HFFc6 (cell line): ENCODE measurements around the gene FAAP20. TPM values are rescaled to one million over a fixed set of nuclear protein-coding genes. Genes with fewer than 3 reads are reported as not detected.

Experiments
- DNase-seq: peaks from one replicate; pipeline ENCODE4 v3.0.0-alpha.2; 2018
- H3K27ac Mint-ChIP-seq: 2 replicates; pipeline ENCODE4 v1.8.0; 2020; ENCODE audit warnings: mild to moderate bottlenecking, mixed read lengths
- H3K27me3 Mint-ChIP-seq: 2 replicates; pipeline ENCODE4 v1.8.0; 2021; ENCODE audit warnings: mild to moderate bottlenecking, moderate library complexity, mixed read lengths; ENCODE audit not compliant: insufficient read depth
- H3K36me3 Mint-ChIP-seq: 2 replicates; pipeline ENCODE4 v1.8.0; 2021; ENCODE audit warnings: low read depth, mixed read lengths
- H3K4me1 Mint-ChIP-seq: 2 replicates; pipeline ENCODE4 v1.8.0; 2020; ENCODE audit warnings: low read depth, mixed read lengths
- H3K4me3 Mint-ChIP-seq: 2 replicates; pipeline ENCODE4 v1.8.0; 2020; ENCODE audit warnings: mild to moderate bottlenecking, moderate library complexity, mixed read lengths
- H3K9me3 Mint-ChIP-seq: 2 replicates; pipeline ENCODE4 v1.8.0; 2020; ENCODE audit warnings: mild to moderate bottlenecking, mixed read lengths
- CTCF ChIP-seq: fragments of 200-600 bp; sonication (generic); IDR thresholded peaks from 2 replicates; pipeline ENCODE4 v1.5.0; 2021; ENCODE audit warnings: antibody characterized with exemption, mild to moderate bottlenecking
- total RNA-seq, 6 experiments: library from RNA; stranded (reverse); fragmentation: NEBNext Ultra II Directional; extraction: Animal tissue kit (Norgen Biotek cat#: 25700); gene quantifications; 2 replicates in 1 of 6; 3 replicates in 5 of 6; pipeline ENCODE4 v1.2.3, GENCODE V29; 2021

Gene FAAP20
- total RNA-seq, 6 experiments from 2014 or later = 75.3 to 97.4 (median 82.7) TPM

- Mint-ChIP-seq H3K4me3 (no peak overlapping the region), H3K27ac (no peak overlapping the region), H3K27me3 (peaks cover 34% of the 10 kb centered on the region), H3K9me3 (peaks cover 5% of the 10 kb centered on the region), H3K4me1 (no peaks in the 10 kb centered on the region), H3K36me3 (peaks cover 7% of the 10 kb centered on the region)
- DNase-seq = no peak
- no peak for TF ChIP-seq CTCF
These were observed 36.3 kb downstream of the FAAP20 start for GRCh38 chr1:2158272-2158671.

- Mint-ChIP-seq H3K4me1 (no peaks in the 10 kb centered on the region), H3K4me3 (no peak overlapping the region), H3K27me3 (peaks cover 30% of the 10 kb centered on the region), H3K36me3 (peaks cover 7% of the 10 kb centered on the region), H3K9me3 (peaks cover under 1% of the 10 kb centered on the region), H3K27ac (no peak overlapping the region)
- TF ChIP-seq CTCF = no peak
- DNase-seq = no peak
These were observed 36.7 kb downstream of the FAAP20 start for GRCh38 chr1:2157856-2158255.

- H3K4me3 Mint-ChIP-seq = no peak overlapping the region
- no peak overlapping the region for H3K27ac Mint-ChIP-seq
- no peak for DNase-seq
- peaks cover 7% of the 10 kb centered on the region for H3K36me3 Mint-ChIP-seq
- no peaks in the 10 kb centered on the region for H3K4me1 Mint-ChIP-seq
- H3K27me3 Mint-ChIP-seq = peaks cover 27% of the 10 kb centered on the region
- TF ChIP-seq CTCF = no peak
- no peaks in the 10 kb centered on the region; the same call in 1 of the 2 replicates for H3K9me3 Mint-ChIP-seq
These were observed 37.7 kb downstream of the FAAP20 start for GRCh38 chr1:2156866-2157265.

- DNase-seq = no peak
- Mint-ChIP-seq H3K4me1 (no peaks in the 10 kb centered on the region), H3K9me3 (no peaks in the 10 kb centered on the region; the same call in 1 of the 2 replicates), H3K4me3 (no peak overlapping the region), H3K27ac (no peak overlapping the region), H3K36me3 (peaks cover 7% of the 10 kb centered on the region), H3K27me3 (peaks cover 32% of the 10 kb centered on the region)
- TF ChIP-seq CTCF = no peak
These were observed 38.8 kb downstream of the FAAP20 start for GRCh38 chr1:2155788-2156187.

GRCh38 chr1:2155147-2155598 lies 39.4 kb downstream of the FAAP20 start:
- TF ChIP-seq CTCF = no peak
- H3K9me3 Mint-ChIP-seq = no peaks in the 10 kb centered on the region; the same call in 1 of the 2 replicates
- no peak overlapping the region for H3K4me3 Mint-ChIP-seq
- no peak for DNase-seq
- H3K36me3 Mint-ChIP-seq = peaks cover 7% of the 10 kb centered on the region
- H3K27me3 Mint-ChIP-seq = peaks cover 30% of the 10 kb centered on the region
- no peak overlapping the region for H3K27ac Mint-ChIP-seq
- H3K4me1 Mint-ChIP-seq = no peaks in the 10 kb centered on the region

GRCh38 chr1:2154022-2154421 lies 40.5 kb downstream of the FAAP20 start:
- DNase-seq = no peak
- H3K4me3 Mint-ChIP-seq = no peak overlapping the region
- TF ChIP-seq CTCF = no peak

More at GRCh38 chr1:2154022-2154421, 40.5 kb downstream of the FAAP20 start:
- peaks cover 7% of the 10 kb centered on the region for H3K36me3 Mint-ChIP-seq
- no peaks in the 10 kb centered on the region for H3K4me1 Mint-ChIP-seq
- no peaks in the 10 kb centered on the region; the same call in 1 of the 2 replicates for H3K9me3 Mint-ChIP-seq
- no peak overlapping the region for H3K27ac Mint-ChIP-seq
- H3K27me3 Mint-ChIP-seq = peaks cover 23% of the 10 kb centered on the region
